Measurements from ENCODE around the gene ZNF783.

Gene ZNF783

DNA sequence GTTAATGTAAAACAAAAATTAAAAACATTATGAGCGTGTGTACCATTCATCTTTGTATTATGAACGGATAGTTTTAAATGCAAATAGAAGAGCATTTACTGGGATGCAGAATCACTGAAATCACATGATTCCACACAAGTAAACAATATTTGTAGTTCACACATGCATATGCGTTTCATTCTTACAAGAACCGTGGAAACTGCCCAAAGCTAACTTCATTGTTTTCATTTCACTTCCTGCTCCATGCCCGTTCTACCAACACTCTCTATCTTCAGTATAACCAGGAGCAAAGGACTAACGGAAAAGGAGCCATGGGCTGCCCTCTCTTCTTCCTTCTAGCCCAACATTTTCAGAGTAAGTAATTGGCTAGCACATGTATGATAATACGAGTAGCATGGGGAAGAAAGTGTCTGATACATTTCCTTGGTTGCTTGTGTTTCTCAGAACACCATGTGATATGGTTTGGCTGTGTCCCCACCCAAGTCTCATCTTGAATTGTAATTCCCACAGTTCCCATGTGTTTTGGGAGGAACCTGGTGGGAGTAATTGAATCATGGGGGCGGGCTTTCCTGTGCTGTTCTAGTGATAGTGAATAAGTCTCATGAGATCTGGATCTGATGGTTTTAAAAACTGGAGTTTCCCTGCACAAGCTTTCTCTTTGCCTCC is 38.8 kb downstream of the ZNF783 start:
- no peak for TF ChIP-seq EZH2 (IDR thresholded peaks at IDR 0.05; ENCODE audit: borderline replicate concordance, low read length)
- TF ChIP-seq, protein P1, sequence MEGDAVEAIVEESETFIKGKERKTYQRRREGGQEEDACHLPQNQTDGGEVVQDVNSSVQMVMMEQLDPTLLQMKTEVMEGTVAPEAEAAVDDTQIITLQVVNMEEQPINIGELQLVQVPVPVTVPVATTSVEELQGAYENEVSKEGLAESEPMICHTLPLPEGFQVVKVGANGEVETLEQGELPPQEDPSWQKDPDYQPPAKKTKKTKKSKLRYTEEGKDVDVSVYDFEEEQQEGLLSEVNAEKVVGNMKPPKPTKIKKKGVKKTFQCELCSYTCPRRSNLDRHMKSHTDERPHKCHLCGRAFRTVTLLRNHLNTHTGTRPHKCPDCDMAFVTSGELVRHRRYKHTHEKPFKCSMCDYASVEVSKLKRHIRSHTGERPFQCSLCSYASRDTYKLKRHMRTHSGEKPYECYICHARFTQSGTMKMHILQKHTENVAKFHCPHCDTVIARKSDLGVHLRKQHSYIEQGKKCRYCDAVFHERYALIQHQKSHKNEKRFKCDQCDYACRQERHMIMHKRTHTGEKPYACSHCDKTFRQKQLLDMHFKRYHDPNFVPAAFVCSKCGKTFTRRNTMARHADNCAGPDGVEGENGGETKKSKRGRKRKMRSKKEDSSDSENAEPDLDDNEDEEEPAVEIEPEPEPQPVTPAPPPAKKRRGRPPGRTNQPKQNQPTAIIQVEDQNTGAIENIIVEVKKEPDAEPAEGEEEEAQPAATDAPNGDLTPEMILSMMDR (IDR thresholded peaks at IDR 0.05; ENCODE audit: low read length) = no peak
- H3K4me2 ChIP-seq (ENCODE audit: low read length) = no peak overlapping the region
- no peak overlapping the region for H3K9ac ChIP-seq (ENCODE audit: low read length)
- H2AFZ ChIP-seq (ENCODE audit: low read length) = no peak overlapping the region
- no peaks in the 10 kb centered on the region for H3K79me2 ChIP-seq (ENCODE audit: insufficient read depth, low read length)
- no peaks in the 10 kb centered on the region for H3F3A ChIP-seq (ENCODE audit: insufficient read depth, low read length)
- H3K36me3 ChIP-seq (ENCODE audit: insufficient read depth, low read length) = no peaks in the 10 kb centered on the region; the same call in 1 of the 2 replicates
- no peak overlapping the region for H3K27ac ChIP-seq (ENCODE audit: low read depth, low read length, poor library complexity, severe bottlenecking)
- H3K9me3 ChIP-seq (ENCODE audit: low read length) = no peaks in the 10 kb centered on the region; the same call in 1 of the 2 replicates
- no peaks in the 10 kb centered on the region for H3K9me2 ChIP-seq (ENCODE audit: low read depth, low read length)
- peaks cover 3% of the 10 kb centered on the region for H3K4me1 ChIP-seq (ENCODE audit: insufficient read depth, low read length, severe bottlenecking)
- H3K4me3 ChIP-seq (ENCODE audit: low read depth, low read length, poor library complexity, severe bottlenecking) = no peak overlapping the region
- H4K20me1 ChIP-seq (ENCODE audit: insufficient read depth, low read length) = no peaks in the 10 kb centered on the region
- H3K27me3 ChIP-seq (ENCODE audit: insufficient read depth, low read length) = peaks cover 7% of the 10 kb centered on the region; the same call in 1 of the 2 replicates

DNA sequence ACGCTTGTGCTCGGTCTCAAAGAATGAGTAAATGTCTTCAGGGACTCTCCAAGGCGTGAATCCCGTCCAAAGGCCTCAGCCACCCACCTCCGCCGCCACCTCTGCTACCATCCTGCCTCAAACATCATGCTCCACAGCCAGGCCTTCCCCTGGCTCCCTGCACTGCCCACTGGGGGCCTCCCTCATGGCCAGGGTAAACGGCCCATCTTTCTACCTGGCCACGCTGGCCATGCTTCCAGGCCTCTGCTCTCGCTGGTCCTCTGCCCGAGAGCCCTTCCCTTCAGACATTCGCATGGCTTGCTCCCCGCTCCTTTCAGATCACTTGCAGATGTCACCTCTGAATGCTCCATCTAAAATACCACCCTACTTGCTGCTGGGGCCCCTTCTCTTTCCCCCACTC is 40.2 kb downstream of the ZNF783 start:
- Histone ChIP-seq H3K9me2 (ENCODE audit: low read depth, low read length) (no peaks in the 10 kb centered on the region), H4K20me1 (ENCODE audit: insufficient read depth, low read length) (no peaks in the 10 kb centered on the region), H3K79me2 (ENCODE audit: insufficient read depth, low read length) (no peaks in the 10 kb centered on the region), H2AFZ (ENCODE audit: low read length) (no peak overlapping the region), H3K4me2 (ENCODE audit: low read length) (no peak overlapping the region), H3K4me1 (ENCODE audit: insufficient read depth, low read length, severe bottlenecking) (peaks cover 3% of the 10 kb centered on the region), H3F3A (ENCODE audit: insufficient read depth, low read length) (no peaks in the 10 kb centered on the region), H3K36me3 (ENCODE audit: insufficient read depth, low read length) (no peaks in the 10 kb centered on the region; the same call in 1 of the 2 replicates), H3K27ac (ENCODE audit: low read depth, low read length, poor library complexity, severe bottlenecking) (no peak overlapping the region), H3K9ac (ENCODE audit: low read length) (no peak overlapping the region), H3K9me3 (ENCODE audit: low read length) (no peaks in the 10 kb centered on the region; the same call in 1 of the 2 replicates), H3K4me3 (ENCODE audit: low read depth, low read length, poor library complexity, severe bottlenecking) (no peak overlapping the region), H3K27me3 (ENCODE audit: insufficient read depth, low read length) (peaks cover 7% of the 10 kb centered on the region; the same call in 1 of the 2 replicates)
- TF ChIP-seq, protein P1 (IDR thresholded peaks at IDR 0.05; ENCODE audit: low read length) = no peak
- TF ChIP-seq EZH2 (IDR thresholded peaks at IDR 0.05; ENCODE audit: borderline replicate concordance, low read length) = no peak

DNA sequence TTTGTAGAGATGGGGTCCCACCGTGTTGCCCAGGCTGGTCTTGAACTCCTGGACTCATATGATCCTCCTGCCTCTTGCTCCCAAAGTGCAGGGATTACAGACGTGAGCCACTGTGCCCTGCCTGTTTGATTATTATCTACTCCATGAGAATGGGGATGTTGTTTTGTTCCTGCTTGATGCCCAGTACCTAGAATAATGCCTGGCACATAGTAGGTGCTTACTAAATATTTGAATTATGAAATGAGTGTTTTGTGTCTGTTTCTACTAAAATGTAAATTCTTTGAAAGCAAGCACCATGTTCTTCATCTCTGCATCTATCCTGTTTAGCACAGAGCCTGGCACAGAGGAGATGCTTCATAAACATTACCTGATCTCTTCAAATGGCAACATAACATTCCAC is 40.9 kb downstream of the ZNF783 start:
- H3F3A ChIP-seq (ENCODE audit: insufficient read depth, low read length) = no peaks in the 10 kb centered on the region
- H3K9me2 ChIP-seq (ENCODE audit: low read depth, low read length) = no peaks in the 10 kb centered on the region
- H3K9ac ChIP-seq (ENCODE audit: low read length) = no peak overlapping the region
- peaks cover 7% of the 10 kb centered on the region; the same call in 1 of the 2 replicates for H3K27me3 ChIP-seq (ENCODE audit: insufficient read depth, low read length)
- no peak overlapping the region for H3K4me3 ChIP-seq (ENCODE audit: low read depth, low read length, poor library complexity, severe bottlenecking)
- no peaks in the 10 kb centered on the region; the same call in 1 of the 2 replicates for H3K9me3 ChIP-seq (ENCODE audit: low read length)
- TF ChIP-seq, protein P1 (IDR thresholded peaks at IDR 0.05; ENCODE audit: low read length) = no peak
- TF ChIP-seq EZH2 (IDR thresholded peaks at IDR 0.05; ENCODE audit: borderline replicate concordance, low read length) = no peak
- H2AFZ ChIP-seq (ENCODE audit: low read length) = no peak overlapping the region
- no peak overlapping the region for H3K27ac ChIP-seq (ENCODE audit: low read depth, low read length, poor library complexity, severe bottlenecking)
- H4K20me1 ChIP-seq (ENCODE audit: insufficient read depth, low read length) = no peaks in the 10 kb centered on the region
- no peaks in the 10 kb centered on the region; the same call in 1 of the 2 replicates for H3K36me3 ChIP-seq (ENCODE audit: insufficient read depth, low read length)
- H3K4me2 ChIP-seq (ENCODE audit: low read length) = no peak overlapping the region
- H3K79me2 ChIP-seq (ENCODE audit: insufficient read depth, low read length) = no peaks in the 10 kb centered on the region
- peaks cover 3% of the 10 kb centered on the region for H3K4me1 ChIP-seq (ENCODE audit: insufficient read depth, low read length, severe bottlenecking)

Measured in OCI-LY1 (cell line).